CD4-positive, alpha-beta T cell treated with Interleukin-17A for 1 hour (primary cell): Measurements from ENCODE around the gene IQCH.
"Not testable (repeated sequence)": the region's sequence is repeated elsewhere in the genome, so short reads cannot be mapped to it uniquely, and the experiment has no call there.

Experiments
- DNase-seq: peaks from one replicate; pipeline ENCODE4 v3.0.0-alpha.2; 2020

IQCH gene

GRCh38 chr15:67401336-67401735 is 146.8 kb downstream of the IQCH start:
- DNase-seq, result no peak

GRCh38 chr15:67403428-67404154 is 149.0 kb downstream of the IQCH start:
- DNase-seq, result no peak

GRCh38 chr15:67405208-67406191 is 150.9 kb downstream of the IQCH start:
- DNase-seq, result no peak

- DNase-seq, result no peak
Observed at GRCh38 chr15:67406257-67406861, 151.8 kb downstream of the IQCH start.

- DNase-seq, result no peak
Observed at GRCh38 chr15:67407786-67408185, 153.2 kb downstream of the IQCH start.

GRCh38 chr15:67409175-67409574 is 154.6 kb downstream of the IQCH start:
- DNase-seq, result no peak

- DNase-seq, result no peak
Observed at GRCh38 chr15:67411486-67411885, 156.9 kb downstream of the IQCH start.

GRCh38 chr15:67413770-67414390 is 159.3 kb downstream of the IQCH start:
- DNase-seq, result no peak

- DNase-seq, result no peak
Observed at GRCh38 chr15:67415181-67415580, 160.6 kb downstream of the IQCH start.

GRCh38 chr15:67416891-67417290 is 162.3 kb downstream of the IQCH start:
- no peak for DNase-seq

GRCh38 chr15:67419705-67420104 is 165.1 kb downstream of the IQCH start:
- DNase-seq, result no peak

- no peak for DNase-seq
Observed at GRCh38 chr15:67420137-67420536, 165.6 kb downstream of the IQCH start.

- DNase-seq, result no peak
Observed at GRCh38 chr15:67421105-67421504, 166.5 kb downstream of the IQCH start.

GRCh38 chr15:67422296-67422695 is 167.7 kb downstream of the IQCH start:
- DNase-seq, result no peak

GRCh38 chr15:67433495-67434099 is 179.0 kb downstream of the IQCH start:
- peak; percentile 19 for DNase-seq

- DNase-seq, result not testable (repeated sequence)
Observed at GRCh38 chr15:67436351-67437250, 182.0 kb downstream of the IQCH start.

- DNase-seq, result no peak
Observed at GRCh38 chr15:67444100-67444499, 189.5 kb downstream of the IQCH start.

- no peak for DNase-seq
Observed at GRCh38 chr15:67446449-67446848, 191.9 kb downstream of the IQCH start.

GRCh38 chr15:67448372-67448771 is 193.8 kb downstream of the IQCH start:
- not testable (repeated sequence) for DNase-seq

GRCh38 chr15:67453703-67454102 is 199.1 kb downstream of the IQCH start:
- not testable (repeated sequence) for DNase-seq
